IPS-20b (cell line): ENCODE results near the gene IFNA13.

Experiments
- H3K27ac ChIP-seq: one replicate; pipeline ENCODE4 v1.5.1; 2013; ENCODE audit warnings: low read length
- H3K27me3 ChIP-seq: 2 replicates; pipeline ENCODE4 v1.6.1; 2013; ENCODE audit warnings: mild to moderate bottlenecking, low read length, inconsistent platforms; ENCODE audit not compliant: insufficient read depth
- H3K36me3 ChIP-seq: 2 replicates; pipeline ENCODE4 v1.6.1; 2013; ENCODE audit warnings: low read depth, mild to moderate bottlenecking, inconsistent platforms, low read length, moderate library complexity; ENCODE audit not compliant: insufficient read depth
- H3K4me1 ChIP-seq: 2 replicates; pipeline ENCODE4 v1.6.1; 2013; ENCODE audit warnings: mild to moderate bottlenecking, control low read depth, inconsistent platforms, low read length, moderate library complexity; ENCODE audit not compliant: insufficient read depth
- H3K4me3 ChIP-seq: 2 replicates; pipeline ENCODE4 v1.5.1; 2013; ENCODE audit warnings: mild to moderate bottlenecking, low read length, inconsistent platforms
- H3K9ac ChIP-seq: 2 replicates; pipeline ENCODE4 v1.6.1; 2013; ENCODE audit warnings: low read depth, mild to moderate bottlenecking, inconsistent platforms, low read length, moderate library complexity
- H3K9me3 ChIP-seq: 2 replicates; pipeline ENCODE4 v1.6.1; 2013; ENCODE audit warnings: mild to moderate bottlenecking, low read depth, low read length, inconsistent platforms; ENCODE audit not compliant: insufficient read depth

IFNA13 gene

DNA sequence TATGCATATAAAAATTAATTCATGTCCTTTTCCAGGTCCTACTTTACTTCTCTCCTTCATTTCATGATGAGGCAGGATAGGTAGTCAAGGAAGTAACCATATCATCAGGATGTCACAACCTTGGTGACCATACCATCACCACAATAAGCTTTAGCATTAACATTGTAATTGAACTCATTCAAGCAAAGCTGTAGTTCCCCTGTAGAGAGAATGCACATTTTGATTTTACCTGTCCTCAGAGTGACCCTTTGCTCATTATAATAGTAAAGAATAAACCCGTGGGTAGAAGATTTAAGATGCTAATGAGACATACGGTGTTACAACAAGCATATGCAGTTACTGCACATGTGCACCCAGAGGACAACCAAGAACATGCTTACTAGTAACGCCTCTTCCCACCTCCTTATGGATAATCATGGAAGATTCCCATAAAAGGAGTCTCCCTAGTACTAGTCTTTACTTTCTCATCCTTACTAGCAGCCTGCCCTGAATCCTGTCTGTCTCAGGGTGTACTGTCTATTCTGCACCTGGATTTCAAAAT lies 19.4 kb downstream of the IFNA13 start:
- Histone ChIP-seq H3K4me3 (no peak overlapping the region), H3K9ac (no peak overlapping the region), H3K36me3 (no peaks in the 10 kb centered on the region), H3K9me3 (no peaks in the 10 kb centered on the region), H3K27me3 (no peaks in the 10 kb centered on the region), H3K27ac (no peak overlapping the region), H3K4me1 (no peaks in the 10 kb centered on the region)

DNA sequence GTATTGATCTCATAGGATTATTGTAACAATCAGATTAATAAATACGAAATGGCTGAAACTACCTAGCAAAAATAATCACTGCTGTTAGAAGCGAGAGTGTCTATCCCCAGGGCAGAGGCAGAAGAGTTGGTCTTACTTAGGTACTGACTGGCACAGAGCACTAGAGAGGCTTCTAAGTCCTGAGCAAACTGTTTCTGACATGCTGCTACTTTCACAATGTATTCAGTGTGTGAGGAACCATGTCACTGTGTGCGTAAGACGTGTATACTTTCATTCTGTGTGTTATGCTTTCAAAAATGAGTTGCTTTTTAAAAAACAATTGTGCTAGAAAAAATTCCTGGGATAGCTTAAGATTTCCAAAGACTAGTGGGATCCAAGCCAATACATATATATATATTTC lies 27.1 kb downstream of the IFNA13 start:
- no peak overlapping the region for H3K27ac ChIP-seq
- H3K36me3 ChIP-seq: no peaks in the 10 kb centered on the region
- no peak overlapping the region for H3K4me3 ChIP-seq
- no peak overlapping the region for H3K9ac ChIP-seq
- no peaks in the 10 kb centered on the region for H3K27me3 ChIP-seq
- no peaks in the 10 kb centered on the region for H3K9me3 ChIP-seq
- peaks cover 2% of the 10 kb centered on the region; the same call in 1 of the 2 replicates for H3K4me1 ChIP-seq

DNA sequence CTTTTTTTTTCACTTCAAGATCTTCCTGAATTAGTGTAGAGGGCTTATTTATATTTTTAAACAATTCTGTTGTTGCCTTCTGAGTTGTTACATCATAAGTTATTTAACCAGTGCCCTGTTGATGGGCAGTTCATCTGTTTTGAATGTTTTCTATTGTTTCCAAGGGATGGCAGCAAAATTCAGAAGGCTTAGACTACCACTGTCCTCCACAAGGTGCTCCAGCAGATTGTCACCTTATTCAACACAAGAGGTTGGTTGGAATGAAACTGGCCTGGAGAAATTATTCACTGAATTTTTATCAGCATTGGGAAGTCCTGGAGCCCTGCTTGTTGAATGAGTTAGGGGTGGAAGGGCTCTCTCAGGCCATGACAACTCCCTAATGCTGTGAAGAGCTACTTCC lies 31.4 kb downstream of the IFNA13 start:
- Histone ChIP-seq H3K4me1 (peaks cover 9% of the 10 kb centered on the region; the same call in 1 of the 2 replicates), H3K4me3 (no peak overlapping the region), H3K27ac (no peak overlapping the region), H3K36me3 (peaks cover 8% of the 10 kb centered on the region; the same call in 1 of the 2 replicates), H3K9ac (no peak overlapping the region), H3K9me3 (no peaks in the 10 kb centered on the region), H3K27me3 (no peaks in the 10 kb centered on the region)

DNA sequence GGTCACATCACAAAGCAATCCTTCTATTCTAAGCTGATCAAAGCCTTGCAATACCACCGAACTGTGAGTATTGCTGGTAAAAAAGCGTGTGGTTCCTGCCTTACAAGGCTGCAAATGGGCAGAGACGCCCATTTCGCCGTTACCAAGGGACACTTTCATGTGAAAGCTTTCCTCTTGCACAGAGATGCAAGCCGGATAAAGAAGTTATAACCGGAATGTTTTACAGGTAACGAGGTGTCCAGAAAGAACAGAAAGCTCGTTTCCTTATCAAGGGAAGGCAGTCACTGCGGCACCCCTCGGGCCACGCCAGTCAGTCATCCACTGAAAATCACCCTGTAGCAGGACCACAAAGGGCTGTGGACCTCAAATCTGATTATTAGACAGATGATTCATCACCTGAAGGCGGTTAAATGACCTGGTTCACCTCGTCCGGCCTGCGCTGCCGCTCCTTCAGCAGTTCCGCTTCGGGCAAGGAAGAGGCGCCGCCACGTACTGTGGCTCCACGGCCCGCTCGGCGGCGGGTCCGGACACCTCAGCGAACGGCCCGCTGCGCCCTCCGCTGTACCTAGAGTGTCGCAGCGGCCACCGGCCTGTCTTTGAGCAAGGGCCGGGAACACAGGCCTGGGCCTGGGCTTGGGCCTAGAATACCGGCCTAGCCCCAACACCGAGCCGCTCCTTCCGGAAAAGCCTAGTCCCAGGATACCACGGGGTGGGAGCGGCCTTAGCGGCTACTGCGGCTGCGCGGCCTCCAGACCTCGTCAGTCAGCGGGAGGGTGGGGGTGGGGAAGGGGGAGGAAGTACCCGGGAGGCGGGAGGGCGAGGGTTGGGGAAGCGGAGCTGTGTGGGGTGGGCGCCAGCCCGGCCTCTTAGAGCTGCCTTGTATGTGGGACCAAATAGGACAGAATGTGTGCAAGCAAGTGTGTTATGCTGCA lies 32.9 kb downstream of the IFNA13 start, which contains the start of gene KLHL9:
TSS of gene KLHL9 (minus strand) at position 704 of the 932 bp plus-strand sequence. CDS start at position 159, 545 bp downstream.
- H3K9ac ChIP-seq: peak within 1 kb of the TSS; percentile 94
- H3K27me3 ChIP-seq: no peaks in the 10 kb centered on the region
- peak within 1 kb of the TSS; percentile 99 for H3K4me3 ChIP-seq
- peak within 1 kb of the TSS; percentile 45 for H3K27ac ChIP-seq
- peaks cover 14% of the 10 kb centered on the region; the same call in 1 of the 2 replicates for H3K36me3 ChIP-seq
- peaks cover 9% of the 10 kb centered on the region; the same call in 1 of the 2 replicates for H3K4me1 ChIP-seq
- no peaks in the 10 kb centered on the region for H3K9me3 ChIP-seq

DNA sequence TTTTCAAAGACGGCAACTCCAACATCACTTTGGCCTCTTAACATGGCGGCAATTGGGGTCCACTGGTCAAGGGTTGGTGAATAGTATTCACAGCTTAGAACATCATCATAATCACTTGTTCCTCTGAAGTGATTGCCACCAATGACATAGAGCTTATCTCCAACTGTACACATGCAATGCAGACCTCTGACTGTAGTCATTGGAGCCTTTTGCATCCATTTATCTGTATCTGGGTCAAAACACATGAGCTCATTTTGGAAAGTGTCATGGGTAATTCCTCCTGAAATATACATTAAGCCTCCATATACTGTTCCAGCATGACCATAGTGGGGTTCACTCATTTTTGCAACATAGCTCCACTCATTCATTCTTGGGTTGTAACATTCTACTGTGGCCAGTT lies 34.6 kb downstream of the IFNA13 start:
- Histone ChIP-seq H3K27me3 (no peaks in the 10 kb centered on the region), H3K36me3 (peaks cover 14% of the 10 kb centered on the region; the same call in 1 of the 2 replicates), H3K9ac (no peak overlapping the region), H3K4me3 (no peak overlapping the region), H3K4me1 (peaks cover 9% of the 10 kb centered on the region; the same call in 1 of the 2 replicates), H3K27ac (no peak overlapping the region), H3K9me3 (no peaks in the 10 kb centered on the region)

DNA sequence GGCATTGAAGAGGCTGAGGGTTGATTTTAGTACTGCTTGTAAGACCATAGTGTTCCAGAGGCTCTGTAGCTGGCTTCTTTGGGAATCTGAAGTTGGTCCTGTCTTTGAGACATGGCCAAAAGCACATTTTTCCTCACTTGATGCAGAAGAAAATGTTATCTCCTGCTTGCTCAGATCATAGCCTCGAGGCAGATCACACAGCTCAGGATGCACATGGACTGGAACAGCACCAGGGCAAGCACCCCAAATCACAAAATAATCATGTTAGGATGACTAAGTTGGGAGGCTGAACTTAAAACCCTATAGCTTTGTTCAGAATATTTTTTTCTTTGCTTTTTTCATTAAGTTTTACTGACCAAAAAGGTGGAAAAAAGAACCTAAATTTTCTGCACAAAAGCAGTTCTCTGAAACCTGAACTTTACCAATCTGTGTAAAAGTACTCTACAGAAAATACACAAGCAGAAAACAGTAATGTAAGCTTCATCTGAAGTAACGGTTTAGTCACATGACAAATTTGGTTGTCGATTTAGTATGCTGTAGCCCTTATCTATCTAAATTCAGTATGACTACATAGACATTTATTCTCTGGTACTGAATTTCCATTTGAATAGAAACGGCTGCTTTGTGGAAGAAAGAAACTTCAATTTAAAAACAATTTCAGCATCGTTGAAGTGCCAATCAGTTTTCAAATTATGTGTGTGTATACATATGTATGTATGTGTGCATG lies 36.0 kb downstream of the IFNA13 start:
- H3K9ac ChIP-seq: no peak overlapping the region

DNA sequence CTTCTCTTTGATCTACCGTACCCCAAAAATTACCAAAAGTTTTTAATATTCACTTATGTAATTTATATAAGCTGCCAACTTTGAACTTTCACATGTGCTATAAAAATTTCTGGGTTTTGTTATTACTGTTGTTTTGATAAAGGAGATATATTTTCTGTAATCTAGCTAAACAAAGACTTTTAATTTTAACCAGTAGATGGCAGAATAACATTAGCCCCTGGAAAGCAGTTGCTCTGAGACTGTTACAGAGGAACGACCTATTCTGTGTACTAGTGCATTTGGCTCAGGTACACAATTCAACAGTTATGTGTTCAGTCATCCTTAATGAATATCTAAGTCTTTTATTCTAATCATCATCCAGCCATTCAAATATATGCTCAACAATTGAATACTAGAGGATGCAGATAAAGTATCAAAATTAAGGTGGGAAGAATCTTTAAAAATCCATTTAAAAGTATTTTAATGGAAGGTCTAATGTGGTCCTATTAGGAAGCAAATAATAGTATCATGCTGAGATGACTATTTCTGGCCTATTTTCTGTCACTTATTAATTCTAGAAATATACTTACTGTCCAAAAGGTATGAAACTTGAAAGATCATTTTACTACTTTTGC lies 41.2 kb downstream of the IFNA13 start:
- Histone ChIP-seq H3K9me3 (no peaks in the 10 kb centered on the region), H3K9ac (no peak overlapping the region), H3K27ac (no peak overlapping the region), H3K4me1 (no peaks in the 10 kb centered on the region), H3K36me3 (peaks cover 6% of the 10 kb centered on the region; the same call in 1 of the 2 replicates), H3K4me3 (no peak overlapping the region), H3K27me3 (no peaks in the 10 kb centered on the region)

More for the DNA sequence above, 36.0 kb downstream of the IFNA13 start:
- peaks cover 14% of the 10 kb centered on the region; the same call in 1 of the 2 replicates for H3K36me3 ChIP-seq
- H3K4me3 ChIP-seq: 0 out of 2 replicates have a peak overlapping the region, but pooled peaks have one; percentile 6
- H3K9me3 ChIP-seq: no peaks in the 10 kb centered on the region
- no peak overlapping the region for H3K27ac ChIP-seq
- peaks cover 9% of the 10 kb centered on the region; the same call in 1 of the 2 replicates for H3K4me1 ChIP-seq
- H3K27me3 ChIP-seq: no peaks in the 10 kb centered on the region

DNA sequence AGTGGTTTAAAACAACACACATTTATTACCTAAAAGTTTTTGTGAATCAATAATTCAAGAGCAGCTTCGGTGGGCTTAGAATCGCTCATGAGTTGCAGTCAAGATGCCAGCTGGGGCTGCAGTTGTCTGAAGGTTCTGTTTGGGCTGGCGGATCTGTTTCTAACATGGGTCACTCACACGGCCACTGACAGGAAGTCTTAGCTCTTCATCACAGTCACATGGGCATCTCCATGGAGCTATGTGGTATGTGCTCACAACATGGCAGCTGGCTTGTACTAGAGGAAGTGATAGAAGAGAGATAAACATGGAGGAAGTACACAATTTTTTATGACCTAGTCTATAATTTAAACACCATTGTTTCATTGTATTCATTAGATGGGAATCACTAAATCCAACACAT lies 43.8 kb downstream of the IFNA13 start:
- no peaks in the 10 kb centered on the region for H3K36me3 ChIP-seq
- H3K9ac ChIP-seq: no peak overlapping the region
- H3K9me3 ChIP-seq: no peaks in the 10 kb centered on the region
- no peaks in the 10 kb centered on the region for H3K27me3 ChIP-seq
- H3K4me3 ChIP-seq: no peak overlapping the region
- no peaks in the 10 kb centered on the region for H3K4me1 ChIP-seq
- no peak overlapping the region for H3K27ac ChIP-seq

DNA sequence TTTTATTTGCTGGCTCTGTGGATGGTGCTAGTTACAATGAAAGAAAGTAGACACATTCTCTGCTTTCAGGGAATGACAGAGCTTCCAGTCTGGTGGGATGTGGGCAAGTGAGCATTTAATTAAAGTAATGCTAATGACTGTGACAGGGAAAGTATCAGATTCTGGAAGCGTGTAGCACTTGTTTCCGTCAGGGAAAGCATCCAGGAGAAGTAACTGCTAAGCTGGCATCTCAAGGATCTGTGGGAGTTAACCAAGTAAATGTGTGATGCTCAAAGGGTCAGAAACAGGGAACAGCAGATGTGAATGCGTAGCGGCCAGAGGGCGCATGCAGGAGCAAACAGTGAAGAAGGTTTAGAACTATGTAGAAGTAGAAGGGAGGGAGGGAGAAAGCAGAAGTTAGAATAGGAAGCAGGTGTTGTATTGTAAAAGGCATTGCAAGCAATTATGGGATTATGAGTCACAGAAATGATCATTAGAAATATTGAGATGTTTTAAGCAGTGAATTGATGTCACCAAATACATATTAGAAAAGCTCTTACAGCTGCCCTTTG lies 44.9 kb downstream of the IFNA13 start:
- no peaks in the 10 kb centered on the region for H3K36me3 ChIP-seq
- H3K9me3 ChIP-seq: no peaks in the 10 kb centered on the region
- no peaks in the 10 kb centered on the region for H3K27me3 ChIP-seq
- H3K27ac ChIP-seq: no peak overlapping the region
- no peak overlapping the region for H3K9ac ChIP-seq
- no peaks in the 10 kb centered on the region for H3K4me1 ChIP-seq
- H3K4me3 ChIP-seq: no peak overlapping the region

DNA sequence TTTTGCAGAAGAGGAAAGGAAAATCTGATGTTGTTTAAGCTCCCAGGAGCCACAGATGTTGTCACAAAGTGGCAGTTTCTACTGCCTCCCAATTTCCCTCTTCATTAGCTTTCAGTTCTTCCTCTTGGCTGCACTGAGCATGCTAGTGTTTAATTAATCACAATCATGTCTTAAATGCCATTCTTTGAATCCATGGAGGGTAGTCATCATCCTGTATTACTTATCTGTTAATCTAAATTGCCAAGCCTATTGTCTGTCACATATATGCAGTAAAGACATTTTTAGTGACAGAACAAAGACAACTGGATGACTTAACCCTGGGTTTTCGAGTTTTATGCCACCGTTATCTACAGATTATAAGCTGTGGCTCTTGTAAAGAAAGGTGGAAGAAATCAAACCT lies 47.4 kb downstream of the IFNA13 start:
- Histone ChIP-seq H3K4me1 (no peaks in the 10 kb centered on the region), H3K4me3 (no peak overlapping the region), H3K27me3 (no peaks in the 10 kb centered on the region), H3K9ac (no peak overlapping the region), H3K9me3 (no peaks in the 10 kb centered on the region), H3K36me3 (no peaks in the 10 kb centered on the region), H3K27ac (no peak overlapping the region)
